ENCODE measurements around the gene TNFRSF4.
"Not testable (repeated sequence)": the region's sequence is repeated elsewhere in the genome, so short reads cannot be mapped to it uniquely, and the experiment has no call there.

Gene TNFRSF4

DNA sequence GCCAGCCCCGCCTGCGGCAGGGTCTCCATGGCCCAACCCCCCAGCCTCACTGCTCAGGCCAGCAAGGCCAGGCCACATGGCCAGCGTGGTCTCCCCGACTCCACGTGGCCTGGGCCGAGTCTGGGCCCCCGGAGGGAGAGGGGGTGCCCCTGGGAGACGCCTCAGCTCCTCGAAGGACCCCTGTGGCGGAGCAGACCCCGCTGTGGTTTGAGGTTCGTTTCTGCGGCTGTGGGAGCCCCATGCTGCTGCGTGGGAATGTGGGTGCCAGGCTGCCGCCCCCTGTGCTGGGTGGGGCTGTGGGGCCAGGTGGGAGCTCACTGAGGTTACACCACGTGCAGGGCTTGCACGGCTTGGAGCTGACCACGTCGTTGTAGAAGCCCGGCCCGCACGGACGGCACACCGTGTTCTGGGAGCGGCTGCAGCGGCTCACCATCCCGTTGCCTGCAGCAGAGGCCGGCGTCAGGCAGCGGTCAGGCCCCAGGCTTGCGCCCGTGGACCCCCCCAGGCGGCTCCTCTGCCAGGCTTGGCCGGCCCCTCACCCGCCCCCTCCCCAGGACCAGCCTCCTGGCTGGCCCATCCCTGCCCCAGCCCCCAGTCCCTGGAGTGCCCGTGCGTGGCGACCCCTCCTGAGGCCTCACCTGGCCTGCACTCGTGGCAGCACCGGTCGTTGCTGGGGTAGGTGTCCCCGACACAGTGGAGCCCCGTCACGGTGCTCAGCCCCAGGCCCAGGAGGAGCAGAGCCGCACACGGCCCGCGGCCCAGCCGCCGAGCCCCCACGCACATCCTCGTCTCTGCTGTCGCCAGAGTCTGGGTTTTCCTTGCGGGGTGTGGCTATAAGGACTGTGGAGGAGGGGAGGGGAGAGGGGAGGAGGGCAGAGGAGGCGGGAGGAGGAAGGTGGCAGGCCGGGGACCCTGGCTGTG is at the start of gene TNFRSF4:
Gene TNFRSF4, minus strand, starts transcription at position 809 of the 921 bp plus-strand sequence. Its CDS starts 26 bp downstream, at position 783.
- DNase-seq (ENCODE audit: low spot score) = no peak

GRCh38 chr1:1262758-1263157 is 48.8 kb upstream of the TNFRSF4 start:
- DNase-seq (ENCODE audit: low spot score) = no peak

DNA sequence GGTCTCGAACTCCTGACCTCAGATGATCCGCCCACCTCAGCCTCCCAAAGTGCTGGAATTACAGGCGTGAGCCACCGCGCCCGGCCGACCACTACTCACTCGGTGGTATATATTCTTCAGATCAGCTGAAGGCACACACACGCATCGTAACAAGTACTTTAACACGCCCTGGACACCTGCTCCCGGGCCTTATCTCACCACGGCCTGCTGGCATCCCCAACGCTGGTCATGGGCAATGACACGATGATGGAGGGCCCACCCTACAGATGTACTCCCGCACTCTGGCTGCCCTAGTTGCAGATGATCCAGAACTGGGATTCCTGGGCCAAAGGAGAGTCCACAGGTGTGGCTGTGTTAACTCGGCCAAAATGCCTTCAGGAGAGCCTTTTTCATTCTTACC is 48.1 kb upstream of the TNFRSF4 start:
- DNase-seq (ENCODE audit: low spot score) = no peak

- no peak for DNase-seq (ENCODE audit: low spot score)
Observed at GRCh38 chr1:1260843-1261560, 47.0 kb upstream of the TNFRSF4 start.

DNA sequence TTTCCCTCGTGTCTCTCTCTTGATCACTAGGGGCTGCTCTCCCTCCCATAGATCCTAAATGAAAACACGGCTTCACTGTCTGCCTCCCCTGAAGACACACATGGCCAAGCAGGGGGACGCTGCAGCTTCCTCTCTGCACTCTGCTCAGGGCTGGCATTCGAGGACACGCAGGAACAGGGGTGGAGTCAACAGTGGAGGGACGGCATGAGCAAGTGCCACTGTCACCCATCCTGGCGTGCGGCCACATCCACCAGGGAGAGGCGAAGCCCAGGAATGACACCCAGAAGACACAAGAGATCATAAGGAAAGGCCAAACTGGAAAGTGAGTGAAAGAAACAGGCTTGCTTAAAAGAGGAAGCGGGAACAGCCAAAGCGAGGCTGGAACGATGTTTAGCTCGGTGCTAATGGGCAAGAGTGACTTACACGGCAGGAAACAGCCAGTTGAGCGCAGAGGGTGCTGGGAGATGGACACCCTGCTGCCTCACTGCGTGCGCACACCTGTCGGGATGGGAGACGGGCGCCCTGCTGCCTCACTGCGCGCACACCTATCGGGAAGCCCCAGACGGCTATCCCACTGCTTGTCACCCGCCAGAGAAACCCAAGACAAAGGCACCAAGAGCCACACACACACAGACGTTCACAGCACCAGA is 46.1 kb upstream of the TNFRSF4 start:
- no peak for DNase-seq (ENCODE audit: low spot score)

DNA sequence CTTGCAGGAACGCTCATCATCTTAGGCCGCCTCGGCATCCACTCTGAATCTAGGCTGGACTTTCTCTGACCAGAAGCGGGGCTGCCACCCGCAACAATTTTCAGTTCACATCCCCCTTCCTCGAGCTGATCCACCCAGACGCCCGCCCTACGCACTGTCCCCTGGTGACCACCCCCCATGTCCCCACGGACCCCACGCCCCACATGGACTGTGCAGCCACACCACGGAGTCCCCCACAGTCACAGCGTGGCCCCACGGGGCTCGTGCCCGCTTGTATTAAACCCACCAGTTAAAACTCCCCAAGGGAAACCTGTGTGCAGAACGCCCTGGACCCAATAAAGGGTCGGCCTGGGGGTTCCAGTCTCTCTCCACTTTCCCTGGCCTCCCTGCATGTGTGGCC is 45.6 kb upstream of the TNFRSF4 start:
- DNase-seq (ENCODE audit: low spot score) = no peak

DNA sequence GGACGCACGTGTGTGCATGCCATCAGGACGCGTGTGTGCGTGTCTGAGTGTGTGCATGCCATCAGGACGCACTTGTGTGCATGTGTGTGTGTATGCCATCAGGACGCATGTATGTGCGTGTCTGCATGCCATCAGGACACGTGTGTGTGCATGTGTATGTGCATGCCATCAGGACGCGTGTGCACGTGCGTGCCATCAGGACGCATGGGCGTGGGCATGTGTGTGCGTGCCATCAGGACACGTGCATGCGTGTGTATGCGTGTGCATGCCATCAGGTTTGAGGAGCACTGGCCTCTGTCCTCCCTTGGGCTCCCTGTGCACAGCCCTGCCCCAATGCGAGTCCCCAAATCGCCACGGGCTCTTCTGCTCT is 45.2 kb upstream of the TNFRSF4 start:
- no peak for DNase-seq (ENCODE audit: low spot score)

- no peak for DNase-seq (ENCODE audit: low spot score)
Observed at GRCh38 chr1:1256956-1257871, 43.3 kb upstream of the TNFRSF4 start.

- DNase-seq (ENCODE audit: low spot score) = no peak
Observed at GRCh38 chr1:1255611-1256010, 41.7 kb upstream of the TNFRSF4 start.

GRCh38 chr1:1255078-1255477 is 41.1 kb upstream of the TNFRSF4 start:
- DNase-seq (ENCODE audit: low spot score) = no peak

- DNase-seq (ENCODE audit: low spot score) = no peak
Observed at GRCh38 chr1:1254667-1254998, 40.7 kb upstream of the TNFRSF4 start.

DNA sequence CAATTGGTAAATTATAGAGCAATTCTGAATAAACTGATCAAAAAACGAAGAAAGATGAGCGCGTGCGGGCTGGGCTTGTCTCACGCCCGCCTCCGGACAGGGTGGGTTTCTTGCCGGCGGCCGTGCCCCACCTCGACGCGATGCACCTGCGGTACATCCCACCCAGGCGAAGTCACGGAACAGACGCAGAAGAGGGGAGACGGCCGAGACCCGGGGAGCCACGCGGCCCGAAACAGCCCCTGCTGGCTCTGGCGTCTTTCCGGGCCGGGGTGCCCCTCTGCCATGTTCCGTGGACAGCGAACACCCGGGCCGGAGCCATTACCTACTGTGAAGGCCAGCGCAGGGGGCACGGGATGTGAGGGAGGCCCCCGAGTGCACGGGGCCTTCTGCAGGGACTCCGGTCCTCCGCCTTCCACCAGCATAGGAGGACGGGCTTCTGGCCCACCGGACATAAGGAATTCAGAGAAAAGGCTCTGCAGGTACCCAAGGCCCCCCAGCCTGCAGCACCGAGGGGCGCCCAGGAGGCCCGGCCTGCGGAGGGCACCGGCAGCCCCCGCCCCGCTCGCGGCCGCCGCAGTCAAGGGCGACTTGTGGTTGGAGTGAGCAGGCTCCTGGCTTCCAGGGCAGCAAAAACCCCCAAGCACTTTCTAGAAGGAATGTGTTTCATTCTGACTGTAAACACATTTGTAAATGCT is 40.2 kb upstream of the TNFRSF4 start:
- DNase-seq (ENCODE audit: low spot score) = no peak

- DNase-seq (ENCODE audit: low spot score) = no peak
Observed at GRCh38 chr1:1253314-1253713, 39.4 kb upstream of the TNFRSF4 start.

GRCh38 chr1:1250786-1251284 is 36.9 kb upstream of the TNFRSF4 start:
- no peak for DNase-seq (ENCODE audit: low spot score)

DNA sequence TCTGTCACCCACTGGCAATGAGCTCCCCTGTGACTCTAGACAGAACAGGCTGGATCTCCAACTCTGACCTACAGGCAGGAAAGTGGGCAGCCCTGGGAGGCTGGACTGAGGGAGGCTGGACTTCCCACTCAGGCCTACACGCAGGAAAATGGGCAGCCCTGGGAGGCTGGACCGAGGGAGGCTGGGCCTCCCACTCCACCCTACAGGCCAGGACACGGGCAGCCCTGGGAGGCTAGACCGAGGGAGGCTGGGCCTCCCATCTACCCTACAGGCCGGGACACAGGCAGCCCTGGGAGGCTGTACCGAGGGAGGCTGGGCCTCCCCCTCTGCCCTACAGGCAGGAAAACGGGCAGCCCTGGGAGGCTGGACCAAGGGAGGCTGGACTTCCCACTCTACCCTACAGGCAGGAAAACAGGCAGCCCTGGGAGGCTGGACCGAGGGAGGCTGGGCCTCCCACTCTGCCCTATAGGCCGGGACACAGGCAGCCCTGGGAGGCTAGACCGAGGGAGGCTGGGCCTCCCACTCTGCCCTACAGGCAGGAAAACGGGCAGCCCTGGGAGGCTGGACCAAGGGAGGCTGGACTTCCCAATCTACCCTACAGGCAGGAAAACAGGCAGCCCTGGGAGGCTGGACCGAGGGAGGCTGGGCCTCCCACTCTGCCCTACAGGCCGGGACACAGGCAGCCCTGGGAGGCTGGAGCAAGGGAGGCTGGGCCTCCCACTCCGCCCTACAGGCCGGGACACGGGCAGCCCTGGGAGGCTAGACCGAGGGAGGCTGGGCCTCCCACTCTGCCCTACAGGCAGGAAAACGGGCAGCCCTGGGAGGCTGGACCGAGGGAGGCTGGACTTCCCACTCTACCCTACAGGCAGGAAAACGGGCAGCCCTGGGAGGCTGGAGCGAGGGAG is 34.3 kb upstream of the TNFRSF4 start:
- DNase-seq (ENCODE audit: low spot score) = not testable (repeated sequence)

DNA sequence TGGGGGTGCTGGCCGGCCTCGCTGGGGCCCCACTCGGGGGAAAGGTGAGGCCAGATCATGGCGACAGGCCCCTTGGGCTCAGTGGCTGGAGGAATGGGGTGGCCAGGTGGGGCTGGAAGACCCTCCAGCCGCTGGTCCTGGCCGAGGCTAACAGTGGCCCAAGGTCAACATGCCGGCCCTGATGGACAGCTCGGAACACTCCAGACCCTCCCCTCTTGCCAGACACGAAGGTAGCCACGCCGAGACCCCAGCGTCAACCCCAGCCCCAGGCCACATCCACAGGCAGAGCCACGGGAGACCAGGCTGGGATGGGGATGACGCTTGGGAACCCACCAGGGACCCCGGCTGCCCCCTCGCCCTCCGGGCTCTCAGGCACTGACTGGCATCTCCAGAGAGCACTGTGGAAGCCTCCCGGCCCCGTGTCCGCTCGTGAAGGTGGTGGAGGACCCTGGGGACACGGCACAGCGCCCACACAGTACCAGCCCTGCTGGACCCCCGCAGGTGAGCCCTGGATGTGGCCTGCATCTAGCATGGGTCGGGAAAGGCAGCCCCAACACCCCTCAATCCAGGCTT is 33.5 kb upstream of the TNFRSF4 start:
- DNase-seq (ENCODE audit: low spot score) = no peak

GRCh38 chr1:1246577-1247340 is 32.8 kb upstream of the TNFRSF4 start, which contains the start of gene C1QTNF12:
C1QTNF12 (minus strand) TSS chr1:1246722; CDS start chr1:1246690, 32 bp downstream.
- no peak for DNase-seq (ENCODE audit: low spot score)

DNA sequence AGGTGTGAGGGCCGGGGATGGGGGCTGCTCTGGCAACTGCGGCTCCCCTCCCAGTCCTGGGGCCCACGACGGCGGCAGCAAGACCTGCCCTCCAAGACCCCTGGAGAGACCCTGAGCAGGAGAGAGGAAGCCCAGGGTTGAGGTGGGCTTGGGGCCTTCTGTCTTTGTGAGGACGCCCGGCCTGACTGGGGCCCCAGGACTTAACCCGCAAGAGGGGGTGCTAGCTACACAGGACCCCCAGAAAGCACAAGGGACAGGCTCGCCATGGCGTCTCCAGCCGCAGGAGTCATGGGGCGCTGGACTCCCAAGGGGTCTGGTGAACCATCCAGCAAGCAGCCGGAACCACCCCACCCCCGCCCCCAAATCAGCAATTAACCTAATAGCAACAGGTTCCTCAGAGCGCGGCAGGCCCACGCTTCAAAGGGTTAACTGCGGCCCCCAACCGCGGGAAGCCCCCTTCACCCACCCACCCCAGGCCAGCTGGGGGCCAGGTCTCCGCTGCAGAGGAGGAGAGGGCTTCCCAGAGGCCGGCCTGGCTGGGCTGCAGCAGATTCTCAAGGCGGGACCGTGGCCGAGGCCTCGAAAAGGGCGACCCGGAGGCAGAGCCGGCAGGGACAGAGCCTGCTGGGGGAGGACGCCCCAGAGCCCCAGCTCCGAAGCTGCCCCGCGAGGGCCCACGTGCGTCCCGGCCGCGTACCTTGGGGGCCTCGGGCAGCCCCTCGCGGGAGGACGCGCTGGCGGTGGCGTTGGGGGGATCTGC is 32.0 kb upstream of the TNFRSF4 start:
- DNase-seq (ENCODE audit: low spot score) = no peak
